GM10266 (cell line): ENCODE measurements around the gene CSRP1.
A peak's percentile ranks its signal among the peaks of the same experiment; 100 is the strongest.
"Not testable (repeated sequence)": the region's sequence is repeated elsewhere in the genome, so short reads cannot be mapped to it uniquely, and the experiment has no call there.

Experiments
- DNase-seq: peaks from one replicate; pipeline ENCODE4 v3.0.0; 2012; ENCODE audit errors: extremely low spot score
- CTCF ChIP-seq: IDR thresholded peaks from 2 replicates; pipeline ENCODE4 v1.5.1; 2012; ENCODE audit warnings: mild to moderate bottlenecking, low read depth; ENCODE audit not compliant: control insufficient read depth, insufficient read depth; ENCODE audit errors: missing control alignments

CSRP1 gene

GRCh38 chr1:201483373-201483949, 23.5 kb downstream of the CSRP1 start:
- no peak for TF ChIP-seq CTCF
- DNase-seq: no peak

DNA sequence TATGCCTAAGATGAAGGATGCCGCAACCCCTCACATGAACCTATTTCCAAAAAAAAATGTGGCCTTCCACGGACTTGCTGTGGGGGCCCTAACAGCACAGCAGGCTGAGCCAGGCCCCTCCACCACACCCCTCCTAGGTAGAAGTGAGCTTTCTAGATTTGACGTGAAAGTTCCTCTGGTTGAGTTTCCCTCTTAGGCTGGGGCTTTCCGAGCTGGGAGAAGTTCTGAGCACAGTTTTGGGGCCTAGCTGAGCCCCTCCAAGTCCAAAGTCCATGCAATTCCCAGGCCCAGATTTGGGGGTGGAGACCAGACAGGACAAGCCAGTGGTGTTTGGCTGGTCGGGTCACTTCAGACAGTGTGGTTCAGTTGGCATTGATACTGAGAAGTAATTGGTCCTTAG, 24.2 kb downstream of the CSRP1 start:
- TF ChIP-seq CTCF: no peak
- peak; percentile 59 for DNase-seq

GRCh38 chr1:201481761-201482493, 25.0 kb downstream of the CSRP1 start:
- DNase-seq: peak; percentile 90
- TF ChIP-seq CTCF: peak; percentile 87

GRCh38 chr1:201481004-201481380, 25.9 kb downstream of the CSRP1 start:
- no peak for TF ChIP-seq CTCF
- no peak for DNase-seq

- DNase-seq: peak; percentile 81
- no peak for TF ChIP-seq CTCF
Observed at GRCh38 chr1:201480231-201481003, 26.5 kb downstream of the CSRP1 start.

GRCh38 chr1:201479201-201479730, 27.7 kb downstream of the CSRP1 start:
- TF ChIP-seq CTCF: no peak
- no peak for DNase-seq

DNA sequence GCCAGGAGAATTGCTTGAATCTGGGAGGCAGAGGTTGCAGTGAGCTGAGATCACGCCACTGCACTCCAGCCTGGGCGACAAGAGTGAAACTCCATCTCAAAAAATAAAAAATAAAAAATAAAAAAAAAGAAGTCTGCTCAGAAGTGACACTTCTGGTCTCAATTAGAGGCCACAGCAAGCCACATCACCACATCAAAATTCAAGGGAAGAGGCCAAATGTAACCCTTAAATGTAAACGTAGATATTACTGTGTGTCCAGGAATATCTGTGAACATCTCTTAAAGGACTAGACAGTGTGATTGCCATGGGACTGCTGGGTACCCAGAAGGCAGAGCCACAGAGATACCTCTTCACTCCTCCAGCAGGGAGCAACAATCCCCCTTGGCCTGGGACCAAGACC, 28.3 kb downstream of the CSRP1 start:
- not testable (repeated sequence) for DNase-seq
